GM12878 (cell line): ENCODE measurements around the gene CFDP1.

Source experiments
- BRCA1 ChIP-seq: IDR thresholded peaks from 2 replicates; pipeline ENCODE4 v1.6.1; 2011; ENCODE audit warnings: low read depth, low read length, improper control_type of control experiment
- CTCF ChIP-seq, 3 experiments: IDR thresholded peaks in 2 of 3; conservative IDR thresholded peaks in 1 of 3; 2 replicates each; pipeline ENCODE4 v1.5.1; 2011; ENCODE audit warnings: low read depth in 3 of 3, low read length in 3 of 3, mild to moderate bottlenecking in 3 of 3, control low read depth in 2 of 3, moderate library complexity in 2 of 3, inconsistent platforms in 1 of 3, mixed read lengths in 1 of 3; ENCODE audit not compliant: control insufficient read depth in 2 of 3, insufficient read depth in 1 of 3; ENCODE audit errors: extremely low read depth in 1 of 3
- HDAC2 ChIP-seq: fragments of 200-600 bp; sonication (generic); IDR thresholded peaks from 2 replicates; pipeline ENCODE4 v1.6.1; 2017
- HDGF ChIP-seq: fragments of 450-650 bp; IDR thresholded peaks from 2 replicates; pipeline ENCODE4 v1.6.1; 2016; ENCODE audit warnings: antibody characterized with exemption
- MAX ChIP-seq: IDR thresholded peaks from 2 replicates; pipeline ENCODE4 v1.6.1; 2012; ENCODE audit warnings: low read depth, low read length, improper control_type of control experiment
- NBN ChIP-seq: fragments of 450-650 bp; IDR thresholded peaks from 2 replicates; pipeline ENCODE4 v1.6.1; 2016
- SIX5 ChIP-seq: IDR thresholded peaks from 2 replicates; pipeline ENCODE4 v1.6.1; 2011; ENCODE audit warnings: mild to moderate bottlenecking, low read depth, low read length, moderate library complexity; ENCODE audit not compliant: severe bottlenecking

- TF ChIP-seq CTCF (IDR thresholded peaks at IDR 0.05 in 2 of 3, conservative IDR thresholded peaks at IDR 0.05 in 1 of 3; ENCODE audit: control insufficient read depth in 2 of 3, extremely low read depth in 1 of 3, insufficient read depth in 1 of 3, low read depth in 3 of 3, low read length in 3 of 3) = no peak
- no peak for TF ChIP-seq HDAC2
- no peak for TF ChIP-seq SIX5
- no peak for TF ChIP-seq BRCA1
- no peak for TF ChIP-seq MAX
- no peak for TF ChIP-seq NBN
- TF ChIP-seq HDGF = no peak
Measured at GRCh38 chr16:75361936-75362335, 71.4 kb downstream of the CFDP1 start.
